NOMO-1 treated with dmso at 0.1 percent for 144 hours (cell line): Measurements from ENCODE around the gene PPP1R37.
A peak's percentile ranks its signal among the peaks of the same experiment; 100 is the strongest.

Experiments
- DNase-seq: peaks from one replicate; lab custom pipeline; 2025; ENCODE audit not compliant: unreplicated experiment; lab: John Stamatoyannopoulos, UW

The PPP1R37 gene

GRCh38 chr19:45070861-45071544, 22.0 kb upstream of the PPP1R37 start:
- no peak for DNase-seq

DNA sequence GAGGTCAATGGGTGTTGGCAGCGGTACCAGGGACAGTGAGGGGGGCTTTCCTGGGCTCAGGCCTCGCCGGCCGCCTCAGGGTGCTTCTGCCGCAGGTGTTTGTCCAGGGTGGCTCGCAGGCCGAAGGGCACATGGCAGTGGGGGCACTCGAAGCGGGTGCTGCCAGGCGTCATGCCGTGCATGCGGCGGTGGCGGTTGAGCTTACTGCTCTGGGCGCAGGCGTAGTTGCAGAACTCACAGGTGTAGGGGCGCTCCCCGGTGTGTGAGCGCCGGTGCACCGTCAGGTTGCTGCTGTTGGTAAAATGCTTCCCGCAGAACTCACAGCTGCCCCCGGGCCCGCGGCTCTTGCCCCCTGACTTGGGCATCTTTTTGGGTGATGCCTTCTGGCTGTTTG, 21.4 kb upstream of the PPP1R37 start:
- DNase-seq: no peak

DNA sequence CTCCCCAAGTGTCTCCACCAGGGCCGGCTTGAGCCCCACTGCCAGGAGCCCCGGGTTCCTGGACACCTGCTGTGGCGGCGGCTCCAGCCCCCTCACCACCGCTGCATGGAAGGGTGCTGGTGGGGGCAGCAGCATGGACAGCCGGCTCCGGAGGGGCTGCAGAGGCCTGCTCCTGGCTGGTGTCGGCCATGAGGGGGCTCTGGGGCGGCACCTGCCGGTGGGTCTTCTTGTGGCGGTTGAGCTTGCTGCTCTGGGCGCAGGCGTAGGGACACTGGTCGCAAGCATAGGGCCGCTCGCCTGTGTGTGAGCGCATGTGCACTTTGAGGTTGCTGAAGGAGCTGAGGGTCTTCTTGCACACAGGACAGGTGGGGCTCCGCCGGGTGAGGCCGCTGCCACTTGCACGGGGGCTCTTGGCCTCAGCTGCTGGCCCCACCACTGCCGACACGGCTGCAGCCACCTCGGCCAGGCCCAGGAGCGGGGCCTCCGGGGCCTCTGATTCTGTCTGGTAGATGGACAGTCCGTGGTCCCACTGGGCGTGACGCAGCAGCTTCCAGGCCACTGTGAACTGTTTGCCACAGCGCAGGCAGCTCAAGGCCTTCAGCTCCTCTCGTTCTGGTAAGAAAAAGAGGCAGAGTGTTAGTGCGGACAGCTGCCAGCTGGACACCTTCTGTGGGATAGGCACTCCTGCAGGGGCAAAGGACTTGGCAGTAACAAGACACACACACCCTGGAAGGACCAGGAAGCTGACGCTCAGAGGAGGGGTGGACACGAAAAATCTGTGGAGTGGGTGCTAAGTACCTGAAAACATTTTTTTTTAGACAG, 20.8 kb upstream of the PPP1R37 start:
- DNase-seq: no peak

GRCh38 chr19:45074744-45075300, 18.2 kb upstream of the PPP1R37 start:
- no peak for DNase-seq

GRCh38 chr19:45075301-45076028, 17.5 kb upstream of the PPP1R37 start:
- peak; percentile 98 for DNase-seq

DNA sequence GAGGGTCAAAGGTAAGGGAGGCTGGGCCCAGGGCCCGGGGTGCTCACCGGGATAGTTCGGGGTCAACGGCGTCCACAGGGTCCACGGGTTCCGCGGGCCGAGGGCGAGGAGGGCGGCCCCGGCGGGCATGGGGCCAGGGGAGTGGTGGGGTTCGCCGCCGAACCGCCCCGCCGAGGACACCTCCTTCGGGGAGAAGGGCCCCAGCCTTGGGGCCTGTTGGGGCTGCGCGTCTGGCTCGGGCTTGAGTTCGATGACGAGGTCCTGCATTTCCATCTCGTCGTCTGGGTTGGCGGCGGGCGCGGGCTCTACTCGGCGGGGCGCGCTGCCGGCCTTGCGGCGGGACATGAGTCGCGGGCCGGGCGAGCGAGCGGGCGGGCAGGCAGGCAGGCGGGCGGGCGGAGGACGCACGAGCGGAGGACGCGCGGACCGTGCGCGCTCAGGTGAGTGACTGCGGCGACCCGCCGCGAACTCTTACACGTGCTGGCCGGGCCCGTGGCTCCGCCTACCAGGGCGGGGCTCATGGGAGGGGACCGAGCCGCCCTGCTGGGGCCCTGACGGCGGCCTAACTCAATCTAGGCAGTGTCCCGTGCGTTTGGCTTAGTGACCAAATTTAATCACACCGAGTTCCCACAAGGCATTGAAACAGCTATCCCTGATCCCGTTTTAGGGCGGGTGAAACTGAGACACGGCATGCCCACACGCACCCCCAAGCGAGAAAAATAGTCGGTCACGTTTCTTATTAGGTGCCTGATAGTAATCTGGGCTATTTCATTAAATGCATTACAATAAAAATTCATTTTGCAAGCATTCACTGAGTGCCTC, 16.7 kb upstream of the PPP1R37 start, which contains the start of gene ZNF296:
Gene ZNF296, minus strand, starts transcription at position 450 of the 822 bp plus-strand sequence. Its CDS starts 105 bp downstream, at position 345.
- DNase-seq: peak; percentile 56

DNA sequence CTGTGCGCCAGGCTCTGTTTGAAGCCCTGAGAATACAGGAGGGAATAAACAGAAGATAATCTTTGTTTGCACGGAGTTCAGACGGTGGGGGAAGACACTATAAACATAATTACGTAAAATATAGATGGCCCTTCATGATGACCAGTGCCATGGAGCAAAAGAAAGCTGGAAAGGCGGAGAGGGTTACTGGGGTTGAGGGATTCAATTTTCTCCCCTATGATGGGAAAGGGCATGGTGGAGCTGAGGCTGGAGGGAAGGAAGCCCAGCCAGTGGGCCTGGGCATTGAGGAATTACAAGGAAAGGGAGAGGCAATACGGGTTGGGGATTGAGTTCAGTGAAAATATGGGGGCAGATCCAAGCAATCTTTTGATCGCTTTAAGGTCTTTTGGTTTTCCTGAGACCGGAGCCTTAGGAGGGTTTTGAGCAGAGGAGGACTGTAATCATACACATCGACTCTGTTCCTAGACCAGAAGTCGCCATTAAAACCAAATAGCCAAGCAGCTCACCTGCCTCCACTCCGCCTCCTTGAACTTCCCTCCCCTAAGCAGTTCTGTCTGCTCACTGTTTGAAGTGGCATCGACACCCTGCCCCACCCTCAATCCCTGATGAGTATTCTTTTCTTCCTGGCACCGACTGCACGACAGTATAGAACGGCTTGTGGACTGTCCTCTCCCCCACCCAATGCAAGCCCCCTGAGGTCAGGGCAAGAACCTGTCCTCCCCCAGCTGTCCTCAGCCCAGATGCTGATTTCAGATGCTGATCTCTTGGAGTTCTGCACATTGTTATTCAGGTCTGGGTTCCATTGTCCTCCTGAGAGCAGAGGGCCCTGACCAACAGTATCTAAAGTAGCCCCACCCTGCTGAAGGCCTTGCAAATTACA, 15.9 kb upstream of the PPP1R37 start:
- no peak for DNase-seq

DNA sequence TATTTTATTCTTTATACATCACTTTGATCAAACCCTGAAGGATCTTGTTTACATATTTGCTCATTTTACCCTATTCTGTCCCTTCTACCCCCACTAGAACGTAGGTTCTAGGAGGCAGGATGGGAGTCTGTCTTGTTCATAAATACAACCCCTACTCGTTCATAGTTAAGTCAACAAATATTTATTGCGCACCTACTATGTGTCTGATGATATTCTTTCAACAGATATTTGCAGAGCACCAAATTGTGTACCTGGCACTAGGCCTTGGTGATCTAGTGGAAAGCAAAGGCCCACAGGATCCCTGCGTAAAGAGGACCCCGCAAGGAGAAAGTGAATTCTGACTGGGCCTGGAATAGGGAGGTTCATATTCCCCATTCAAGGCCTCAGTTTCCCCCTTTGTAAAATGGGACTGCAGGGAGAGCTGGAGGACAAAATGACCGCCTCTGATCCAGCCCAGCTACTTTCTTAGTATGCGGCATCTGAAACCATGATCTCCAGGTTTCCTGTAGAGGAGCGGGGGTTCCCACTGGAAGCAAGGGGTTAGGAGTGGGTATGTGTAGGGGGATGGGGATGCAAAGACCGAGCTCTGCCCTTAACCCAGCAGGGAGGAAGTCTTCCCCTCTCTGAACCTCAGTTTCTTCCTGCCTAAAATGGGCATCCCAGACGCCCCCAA, 14.5 kb upstream of the PPP1R37 start:
- DNase-seq: no peak

DNA sequence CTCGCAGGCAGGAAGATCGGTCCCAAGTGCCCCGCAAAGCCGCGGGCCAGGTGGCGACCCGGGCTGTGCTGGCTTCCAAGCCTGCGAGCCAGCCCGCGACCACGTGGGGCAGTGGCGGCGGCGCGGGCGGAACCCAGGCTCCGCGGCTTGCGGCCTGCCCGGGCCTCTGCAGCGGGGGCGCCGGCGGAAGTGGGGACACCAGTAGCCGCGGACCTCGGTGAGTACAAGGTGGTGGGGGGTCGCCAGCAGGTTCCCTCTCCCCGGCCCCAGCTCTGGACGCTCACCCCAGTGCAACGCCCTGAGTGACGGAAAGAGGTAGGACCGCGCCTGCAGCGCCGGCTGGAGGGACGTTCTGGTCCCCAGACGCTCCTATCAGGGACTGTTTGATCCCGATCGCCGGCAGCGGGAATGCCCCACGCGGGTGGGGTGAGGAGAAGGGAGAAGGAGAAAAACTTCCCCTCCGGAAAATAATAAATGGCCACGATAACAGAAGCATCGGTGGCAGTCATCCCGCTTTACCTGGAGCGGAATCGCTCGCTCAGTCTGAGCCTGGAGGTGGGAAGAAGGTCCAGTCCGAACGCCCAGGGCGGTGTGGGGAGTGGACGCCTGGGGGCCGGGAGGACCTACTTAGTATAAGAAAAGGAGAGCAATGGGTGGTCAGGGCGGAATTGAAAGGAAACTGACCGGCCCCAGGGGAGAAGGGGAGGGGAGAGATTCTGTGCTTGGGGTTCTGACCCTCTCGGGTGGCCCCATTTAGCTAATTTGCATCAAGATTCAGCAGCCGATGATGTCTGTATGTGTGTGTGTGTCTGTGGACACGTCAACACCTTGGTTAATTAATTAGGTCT, 13.7 kb upstream of the PPP1R37 start, which contains the start of gene GEMIN7:
Gene GEMIN7, plus strand, starts transcription at position 198 of the 848 bp plus-strand sequence. CDS start 10,855 bp downstream, outside the sequence.
- DNase-seq: peak; percentile 50

- no peak for DNase-seq
Measured at GRCh38 chr19:45079911-45080370, 13.0 kb upstream of the PPP1R37 start.

- DNase-seq: no peak
Measured at GRCh38 chr19:45082170-45082569, 10.8 kb upstream of the PPP1R37 start.

GRCh38 chr19:45086480-45086879, 6.5 kb upstream of the PPP1R37 start:
- no peak for DNase-seq

GRCh38 chr19:45087531-45087930, 5.4 kb upstream of the PPP1R37 start:
- no peak for DNase-seq

DNA sequence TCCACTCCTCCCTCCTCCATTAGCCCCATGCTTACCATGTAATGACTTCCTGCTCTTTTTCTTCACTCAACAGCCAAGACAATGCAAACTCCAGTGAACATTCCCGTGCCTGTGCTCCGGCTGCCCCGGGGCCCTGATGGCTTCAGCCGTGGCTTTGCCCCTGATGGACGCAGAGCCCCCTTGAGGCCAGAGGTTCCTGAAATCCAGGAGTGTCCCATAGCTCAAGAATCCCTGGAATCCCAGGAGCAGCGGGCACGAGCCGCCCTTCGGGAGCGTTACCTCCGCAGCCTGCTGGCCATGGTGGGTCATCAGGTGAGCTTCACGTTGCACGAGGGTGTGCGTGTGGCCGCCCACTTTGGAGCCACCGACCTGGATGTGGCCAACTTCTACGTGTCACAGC, 2.9 kb upstream of the PPP1R37 start:
- DNase-seq: no peak

- DNase-seq: no peak
Measured at GRCh38 chr19:45090606-45091005, 2.4 kb upstream of the PPP1R37 start.

- peak; percentile 96 for DNase-seq
Measured at GRCh38 chr19:45091031-45091923, 1.7 kb upstream of the PPP1R37 start.

- no peak for DNase-seq
Measured at GRCh38 chr19:45094137-45094536, 1.2 kb downstream of the PPP1R37 start.
